HG03571 (cell line): ENCODE results near the gene SLC1A2.

ENCODE experiments used
- ATAC-seq: cut with Tn5 transposase; IDR thresholded peaks from one replicate; pipeline ENCODE4 v1.9.1; 2021; ENCODE audit not compliant: unreplicated experiment

Gene SLC1A2

DNA sequence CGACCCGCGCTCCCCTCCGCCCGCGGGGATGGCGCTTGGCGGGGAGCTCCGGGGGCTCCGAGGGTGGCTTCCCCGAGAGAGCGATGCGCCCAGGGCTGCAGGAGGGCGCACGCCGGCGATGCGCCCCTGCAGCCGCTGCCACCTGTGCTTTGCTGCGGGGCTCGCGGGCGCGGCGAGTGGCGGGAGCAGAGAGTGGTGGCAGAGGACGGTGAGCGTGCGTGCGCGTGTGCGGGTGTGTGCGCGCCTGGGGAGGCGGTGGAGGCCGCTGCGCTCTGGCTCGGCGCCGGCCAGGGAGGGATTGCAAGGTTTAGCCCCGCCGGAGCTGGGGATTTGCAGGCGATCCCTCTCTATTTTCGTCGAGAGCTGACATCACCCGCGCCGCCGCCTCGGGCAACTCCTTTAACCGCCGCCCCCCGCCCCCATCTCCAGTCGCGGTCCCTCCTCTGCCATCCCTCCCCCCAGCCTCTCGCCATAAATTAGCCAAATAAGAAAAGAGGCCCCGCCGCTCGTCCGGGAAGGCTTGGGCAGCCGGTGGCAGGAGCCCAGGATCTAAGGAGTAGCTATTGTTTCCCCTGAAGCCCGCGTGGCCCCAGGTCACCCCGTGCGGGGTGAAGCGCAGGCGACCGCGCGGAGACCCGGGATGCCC is at the start of gene SLC1A2:
Gene SLC1A2 (minus strand): TSS at position 375 of the 646 bp plus-strand sequence. CDS start 592 bp downstream, outside the sequence.
- ATAC-seq = no peak

GRCh38 chr11:35466058-35466457 is 46.7 kb upstream of the SLC1A2 start:
- ATAC-seq = no peak

DNA sequence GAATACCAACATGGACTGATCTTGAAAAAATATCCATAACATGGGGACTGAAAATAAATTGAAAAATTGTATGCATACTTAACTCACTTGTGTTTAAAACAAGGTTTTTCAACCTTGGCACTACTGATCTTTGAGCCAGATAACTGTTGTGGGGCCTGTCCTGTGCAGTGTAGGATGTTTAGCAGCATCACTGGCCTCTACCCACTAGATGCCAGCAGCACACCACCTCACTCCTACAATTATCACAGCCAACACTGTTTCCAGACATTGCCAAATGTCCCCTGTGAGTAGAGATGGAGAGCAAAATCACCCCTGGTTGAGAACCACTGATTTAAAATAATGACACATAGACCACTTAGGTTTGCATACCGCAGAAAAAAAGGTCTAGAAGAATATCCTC is 45.0 kb upstream of the SLC1A2 start:
- no peak for ATAC-seq

DNA sequence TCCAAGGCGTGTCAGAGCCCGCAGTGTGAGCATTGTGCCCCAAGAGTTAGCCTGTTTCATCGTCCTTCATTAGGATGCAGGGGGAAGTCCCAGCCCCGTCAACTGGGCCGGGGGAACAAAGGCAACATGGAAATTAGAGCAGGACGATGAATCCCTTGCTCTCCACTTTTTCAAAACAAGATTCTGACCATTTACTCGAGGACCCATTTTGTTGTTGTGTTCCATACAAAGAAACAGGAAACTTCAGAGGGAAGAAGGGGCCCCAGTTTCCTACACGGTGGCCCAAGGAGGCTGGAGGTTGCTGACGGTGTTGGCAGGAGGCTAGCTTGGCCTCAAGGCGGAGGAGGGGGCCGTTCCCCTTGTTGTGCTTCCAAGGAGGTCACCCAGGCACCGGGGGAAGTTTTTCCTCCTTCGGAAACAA is 44.0 kb upstream of the SLC1A2 start:
- ATAC-seq = no peak

GRCh38 chr11:35461917-35462538 is 42.7 kb upstream of the SLC1A2 start:
- ATAC-seq = no peak

GRCh38 chr11:35459489-35459888 is 40.1 kb upstream of the SLC1A2 start:
- ATAC-seq = no peak

- ATAC-seq = no peak
Observed at GRCh38 chr11:35458846-35459245, 39.5 kb upstream of the SLC1A2 start.

DNA sequence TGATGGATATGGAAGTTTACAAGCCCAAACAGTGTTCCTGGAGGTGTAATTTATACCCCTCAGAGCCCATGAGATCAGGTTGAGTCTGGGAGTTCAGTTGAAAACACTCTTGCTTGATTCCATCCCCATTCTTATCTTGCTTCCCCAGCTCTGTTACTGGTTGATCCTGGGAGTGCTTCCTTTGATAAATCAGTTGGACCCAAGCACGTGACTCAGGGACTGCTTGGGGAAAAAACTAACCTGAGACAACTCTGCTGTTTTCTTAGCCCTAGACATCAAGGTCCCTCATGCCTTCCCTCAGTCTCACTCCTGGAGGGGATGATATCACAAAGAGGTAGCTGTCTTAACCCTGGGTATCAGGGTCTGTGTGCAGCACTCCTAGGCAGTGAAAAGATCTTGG is 35.0 kb upstream of the SLC1A2 start:
- no peak for ATAC-seq

DNA sequence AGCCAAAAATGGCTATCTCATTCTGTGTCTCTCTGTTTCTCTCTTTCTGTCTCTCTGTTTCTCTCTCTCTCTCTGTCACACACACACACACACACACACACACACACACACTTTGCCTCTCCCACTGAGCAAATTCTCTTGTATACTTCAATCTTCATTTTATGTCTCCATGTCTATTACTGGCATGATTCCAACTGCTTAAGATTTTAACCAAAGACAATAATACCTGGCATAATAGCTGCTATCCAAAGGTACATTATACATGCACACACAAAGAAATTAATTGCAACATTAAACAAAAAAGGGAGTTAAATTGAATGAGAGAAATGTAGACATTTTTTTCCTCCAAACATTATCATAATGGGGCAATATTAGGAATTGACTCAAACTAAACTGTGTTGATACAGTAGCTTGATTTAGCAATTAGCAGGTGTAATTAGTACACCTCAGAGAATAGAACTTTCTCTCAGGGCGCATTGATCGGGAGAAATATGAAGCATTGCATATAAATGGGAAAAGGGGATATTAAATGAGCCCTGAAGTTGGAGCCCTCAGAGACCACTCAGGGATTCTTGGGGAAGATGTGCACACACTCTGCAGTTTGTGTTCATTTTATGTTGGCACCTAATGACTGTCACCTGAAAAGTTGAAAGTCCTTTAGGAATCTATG is 17.4 kb upstream of the SLC1A2 start:
- no peak for ATAC-seq

- no peak for ATAC-seq
Observed at GRCh38 chr11:35433588-35433987, 14.2 kb upstream of the SLC1A2 start.

DNA sequence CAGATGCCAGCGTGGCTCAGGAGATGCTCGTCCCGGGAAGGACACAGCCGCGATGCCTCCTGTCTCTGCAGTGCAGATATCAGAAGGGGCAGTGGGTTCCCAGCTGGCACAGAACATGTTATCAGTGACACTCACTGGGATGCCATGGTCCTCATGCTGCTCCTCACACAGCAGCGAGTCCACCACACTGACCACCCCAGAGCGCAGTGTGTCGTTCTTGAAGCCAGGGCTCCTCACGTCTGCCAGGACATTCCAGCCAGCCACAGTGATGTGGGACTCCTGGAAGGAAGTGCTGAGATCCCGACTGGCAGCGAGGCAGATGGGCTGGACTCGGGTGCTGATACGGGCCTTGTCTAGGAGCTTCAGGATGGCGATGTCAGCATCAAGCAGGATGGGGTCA is 13.1 kb upstream of the SLC1A2 start:
- no peak for ATAC-seq

DNA sequence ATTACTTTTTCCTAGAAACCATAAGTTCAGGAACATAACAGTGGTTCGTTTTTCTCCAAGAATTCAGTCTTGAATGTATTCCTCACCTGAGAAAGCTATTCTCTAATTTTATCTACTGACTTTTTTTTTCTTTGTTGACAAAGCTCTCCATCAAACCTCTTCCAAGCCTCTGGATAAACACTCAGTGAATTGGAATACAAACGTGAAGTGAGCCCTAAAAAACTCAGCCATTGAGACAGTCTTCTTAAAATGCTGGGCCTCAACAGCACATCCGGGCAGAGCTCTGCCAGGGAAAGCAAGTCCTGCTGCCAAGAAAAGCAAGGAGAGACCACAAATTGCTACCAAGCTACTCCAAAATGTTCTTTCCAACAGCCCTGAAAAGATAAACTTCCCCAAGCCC is 7.7 kb upstream of the SLC1A2 start:
- ATAC-seq = no peak

DNA sequence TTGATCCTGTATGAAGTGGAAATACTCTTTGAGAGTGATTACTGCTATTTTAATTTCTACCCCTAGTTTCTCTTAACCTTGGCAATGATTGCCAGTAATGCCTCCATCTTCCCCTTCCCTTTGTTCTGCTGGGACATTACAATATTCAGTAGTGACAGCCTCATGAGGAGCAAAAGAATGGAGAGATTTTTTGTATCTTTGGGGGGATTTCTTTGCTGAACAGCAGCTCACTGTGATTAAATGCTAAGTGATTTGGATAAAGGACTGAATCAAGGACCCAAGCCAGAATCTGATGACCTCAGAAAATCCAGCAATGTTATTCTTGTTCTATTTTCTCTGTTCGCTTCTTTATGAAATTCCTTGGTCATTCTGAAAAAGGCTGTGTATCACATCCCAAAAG is 7.0 kb upstream of the SLC1A2 start:
- no peak for ATAC-seq

DNA sequence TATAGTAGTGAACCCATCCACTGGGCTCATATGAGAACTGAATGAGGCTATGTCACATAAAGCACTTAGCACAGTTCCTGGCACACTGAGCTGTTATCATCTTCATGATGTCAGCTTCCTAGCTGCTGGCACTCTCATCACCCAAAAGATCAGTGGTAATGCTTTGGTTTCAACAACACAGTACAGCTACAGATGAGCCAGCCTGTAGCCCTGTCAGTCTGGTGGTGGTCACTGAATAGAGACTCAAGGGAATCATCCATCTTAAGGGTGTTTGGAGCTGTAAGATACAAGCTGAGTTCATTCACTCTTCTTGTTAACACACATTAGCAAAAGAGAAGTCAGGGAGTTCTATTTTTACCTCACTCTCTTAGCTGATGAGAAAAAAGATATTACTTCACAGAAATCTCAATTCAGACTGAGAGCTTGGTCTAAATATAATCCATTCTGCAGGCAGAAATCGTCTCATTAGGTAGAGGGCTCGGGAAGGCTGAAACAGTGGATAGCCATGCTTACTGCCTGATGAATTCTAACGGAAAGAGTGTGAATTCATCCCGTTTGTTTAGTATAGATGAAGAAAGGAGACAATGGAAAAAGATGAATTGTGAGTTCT is 6.3 kb upstream of the SLC1A2 start:
- ATAC-seq = no peak

DNA sequence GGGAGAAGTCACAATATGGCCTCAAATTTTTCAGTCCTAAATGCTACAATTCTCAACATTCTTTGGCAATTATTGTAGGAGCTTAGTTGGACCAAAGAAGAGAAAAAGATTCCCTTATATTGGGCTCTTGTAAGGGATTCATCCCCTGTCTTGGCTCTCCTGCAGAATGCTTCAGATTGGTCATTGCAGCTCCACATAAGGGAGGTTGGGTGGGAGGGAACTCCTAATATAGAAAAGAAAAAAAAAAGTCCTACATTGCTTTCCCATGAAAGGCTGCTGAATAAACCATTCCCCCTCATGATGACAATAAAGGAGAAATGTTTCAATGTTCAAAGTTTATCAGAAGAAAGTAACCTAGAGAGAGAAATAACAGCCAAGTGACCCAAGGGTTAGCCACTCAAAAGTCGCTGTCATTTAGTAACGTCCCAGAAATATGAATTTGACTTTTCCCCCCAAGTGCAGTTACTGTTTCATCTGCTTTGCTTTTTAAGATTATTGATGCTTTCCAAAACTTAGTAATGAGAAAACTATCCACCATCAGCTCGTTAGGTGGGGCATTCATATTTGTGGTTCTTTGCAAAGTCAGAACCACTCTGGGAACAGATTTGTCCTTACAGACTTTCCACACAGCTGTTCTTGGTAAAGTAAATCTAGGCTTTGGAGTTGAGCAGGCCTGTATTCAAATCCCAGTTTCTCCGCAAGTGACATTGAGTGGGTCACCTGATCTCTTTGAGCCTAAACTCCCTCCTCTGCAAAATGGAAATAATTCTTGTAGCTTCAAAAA is 5.0 kb upstream of the SLC1A2 start:
- ATAC-seq = no peak

- no peak for ATAC-seq
Observed at GRCh38 chr11:35420371-35420770, 1.0 kb upstream of the SLC1A2 start.

- ATAC-seq = no peak
Observed at GRCh38 chr11:35419830-35420333, 524 bp upstream of the SLC1A2 start.

DNA sequence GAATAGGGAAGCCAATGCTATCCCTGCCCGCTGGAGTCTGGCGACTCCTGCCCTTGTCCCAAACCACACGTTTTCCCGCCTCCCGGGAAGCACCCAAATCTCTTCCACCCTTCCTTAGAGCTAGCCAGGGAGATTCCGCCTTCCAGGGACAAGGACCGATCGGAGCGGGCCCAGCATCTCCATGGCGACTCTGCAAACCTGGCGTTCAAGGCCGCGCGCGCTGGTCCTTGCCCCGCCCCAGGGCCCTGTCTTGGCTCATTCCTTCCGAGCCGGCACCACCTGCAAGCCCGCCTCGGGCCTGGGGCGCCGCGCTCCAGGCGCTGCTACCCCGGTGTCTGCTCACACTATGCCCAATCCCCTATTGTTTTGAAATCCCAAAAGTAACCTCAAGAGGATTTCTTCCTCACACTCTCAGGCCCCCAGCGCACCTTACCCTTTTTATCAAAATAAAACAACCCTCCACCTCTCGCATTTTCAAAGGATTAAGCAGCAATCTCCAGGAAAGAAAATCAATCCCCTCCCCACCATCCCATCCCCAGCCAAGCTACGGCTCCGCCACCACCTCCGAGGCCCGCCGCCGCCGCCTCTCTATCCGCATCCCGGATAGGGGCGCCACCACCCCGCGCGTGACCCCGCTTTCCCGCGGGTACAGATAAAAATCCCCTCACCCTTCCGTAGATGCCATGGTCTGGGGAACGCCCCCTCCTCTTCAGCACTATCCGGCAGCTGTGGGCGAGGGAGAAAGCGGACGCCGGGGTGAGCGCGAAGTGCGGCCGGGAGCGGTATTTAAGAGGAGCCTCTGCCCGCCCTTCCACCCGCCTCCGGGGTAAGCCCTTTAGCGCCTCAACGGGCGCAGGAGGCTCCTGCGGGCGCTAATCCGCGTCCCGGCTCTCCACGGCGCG is 825 bp downstream of the SLC1A2 start:
- ATAC-seq = no peak

- ATAC-seq = no peak
Observed at GRCh38 chr11:35415487-35415886, 3.9 kb downstream of the SLC1A2 start.

DNA sequence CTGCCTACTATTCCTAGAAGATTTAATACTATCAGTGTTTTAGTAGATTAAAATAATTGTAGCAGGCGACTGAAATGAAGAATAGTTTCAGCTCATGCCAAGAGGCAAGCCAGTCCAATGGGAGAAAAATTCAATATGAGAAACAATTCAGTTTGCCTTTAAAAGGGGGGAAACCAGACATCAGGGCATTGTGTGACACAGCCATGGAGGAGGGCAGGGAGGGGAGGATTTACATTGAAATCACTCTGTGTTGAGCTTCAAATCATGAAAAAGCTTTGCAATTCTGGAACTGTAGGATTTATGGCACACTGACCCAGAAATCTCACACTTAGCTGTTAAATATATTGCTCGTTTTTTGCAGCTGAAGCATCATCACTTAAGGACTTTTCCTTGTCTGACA is 4.6 kb downstream of the SLC1A2 start:
- ATAC-seq = no peak
